GM23338 (cell line): Measurements from ENCODE around the gene SOX12. TPM values are rescaled to one million over a fixed set of nuclear protein-coding genes. Genes with fewer than 3 reads are reported as not detected.

Experiments used
- ATAC-seq: fragments of 200-7000 bp; cut with Tn5 transposase; 3 replicates; pipeline ENCODE4 v1.9.1; 2020
- DNase-seq: peaks from one replicate; pipeline ENCODE4 v3.0.0-alpha.2; 2015; ENCODE audit warnings: low spot score
- H2AFZ ChIP-seq: fragments of 200-600 bp; sonication (generic); 2 replicates; pipeline ENCODE4 v1.8.0; 2016; ENCODE audit warnings: antibody characterized with exemption, mild to moderate bottlenecking, moderate library complexity
- H3F3A ChIP-seq: fragments of 200-600 bp; sonication (generic); replicated peaks from 2 replicates; pipeline ENCODE4 v1.8.0; 2017; ENCODE audit warnings: antibody characterized with exemption, mixed run types, low read depth
- H3K27ac ChIP-seq: fragments of 200-600 bp; sonication (generic); 2 replicates; pipeline ENCODE4 v1.6.1; 2016; ENCODE audit warnings: low read depth
- H3K27me3 ChIP-seq: fragments of 200-600 bp; sonication (generic); 2 replicates; pipeline ENCODE4 v1.8.0; 2016; ENCODE audit warnings: mild to moderate bottlenecking, mixed run types, moderate library complexity; ENCODE audit not compliant: insufficient read depth
- H3K36me3 ChIP-seq: fragments of 200-600 bp; sonication (generic); 2 replicates; pipeline ENCODE4 v1.8.0; 2016; ENCODE audit warnings: mild to moderate bottlenecking; ENCODE audit not compliant: insufficient read depth
- H3K4me1 ChIP-seq: fragments of 200-600 bp; sonication (generic); 2 replicates; pipeline ENCODE4 v1.8.0; 2016; ENCODE audit warnings: mild to moderate bottlenecking, moderate library complexity; ENCODE audit not compliant: insufficient read depth
- H3K4me2 ChIP-seq: fragments of 200-600 bp; sonication (generic); 2 replicates; pipeline ENCODE4 v1.7.1; 2017; ENCODE audit warnings: mixed run types
- H3K4me3 ChIP-seq: fragments of 200-600 bp; sonication (generic); 2 replicates; pipeline ENCODE4 v1.6.1; 2016; ENCODE audit warnings: mixed run types
- H3K79me2 ChIP-seq: fragments of 200-600 bp; sonication (generic); replicated peaks from 2 replicates; pipeline ENCODE4 v1.8.0; 2017; ENCODE audit warnings: mild to moderate bottlenecking; ENCODE audit not compliant: insufficient read depth
- H3K9me2 ChIP-seq: fragments of 200-600 bp; sonication (generic); 2 replicates; pipeline ENCODE4 v1.8.0; 2017; ENCODE audit not compliant: insufficient read depth
- H4K20me1 ChIP-seq: fragments of 200-600 bp; sonication (generic); replicated peaks from 2 replicates; pipeline ENCODE4 v1.8.0; 2017; ENCODE audit warnings: mild to moderate bottlenecking; ENCODE audit not compliant: insufficient read depth
- H3K27ac Mint-ChIP-seq: 2 replicates; pipeline ENCODE4 v1.8.0; 2020; ENCODE audit warnings: inconsistent platforms, mild to moderate bottlenecking, moderate library complexity, mixed read lengths
- H3K27me3 Mint-ChIP-seq: 3 replicates; pipeline ENCODE4 v1.8.0; 2022; ENCODE audit warnings: low read depth, mild to moderate bottlenecking, moderate library complexity, mixed read lengths, inconsistent platforms; ENCODE audit not compliant: insufficient read depth, poor library complexity
- H3K36me3 Mint-ChIP-seq: 3 replicates; pipeline ENCODE4 v1.8.0; 2021; ENCODE audit warnings: low read depth, mild to moderate bottlenecking, inconsistent platforms, moderate library complexity, mixed read lengths
- H3K4me1 Mint-ChIP-seq: 3 replicates; pipeline ENCODE4 v1.8.0; 2020; ENCODE audit warnings: mild to moderate bottlenecking, inconsistent platforms, mixed read lengths
- H3K4me3 Mint-ChIP-seq: 3 replicates; pipeline ENCODE4 v1.8.0; 2021; ENCODE audit warnings: moderate library complexity, mild to moderate bottlenecking, inconsistent platforms, mixed read lengths
- H3K9me3 Mint-ChIP-seq: 3 replicates; pipeline ENCODE4 v1.8.0; 2020; ENCODE audit warnings: moderate library complexity, mild to moderate bottlenecking, inconsistent platforms, mixed read lengths
- CTCF ChIP-seq, 2 experiments: fragments of 200-600 bp in 1 of 2; sonication (generic) in 1 of 2; conservative IDR thresholded peaks; 2 replicates each; pipeline versions ENCODE4 v1.5.1 to v1.6.1; 2016 to 2017; ENCODE audit warnings: antibody characterized with exemption in 2 of 2, low read depth in 2 of 2, mild to moderate bottlenecking in 2 of 2, moderate library complexity in 1 of 2
- EZH2 ChIP-seq: fragments of 200-600 bp; sonication (generic); IDR thresholded peaks from one replicate; pipeline ENCODE4 v1.8.0; 2017; ENCODE audit warnings: antibody characterized with exemption, mild to moderate bottlenecking, low read depth; ENCODE audit not compliant: unreplicated experiment
- JUNB ChIP-seq: IDR thresholded peaks from one replicate; pipeline ENCODE4 v1.6.1; 2016; ENCODE audit warnings: antibody characterized with exemption; ENCODE audit not compliant: unreplicated experiment
- NANOG ChIP-seq: IDR thresholded peaks from 2 replicates; pipeline ENCODE4 v1.6.1; 2016; ENCODE audit warnings: antibody characterized with exemption, borderline replicate concordance
- POLR2AphosphoS5 ChIP-seq: IDR thresholded peaks from 2 replicates; pipeline ENCODE4 v1.6.1; 2016; ENCODE audit warnings: antibody characterized with exemption, low read depth
- STAT1 ChIP-seq: IDR thresholded peaks from one replicate; pipeline ENCODE4 v1.6.1; 2016; ENCODE audit warnings: antibody characterized with exemption; ENCODE audit not compliant: unreplicated experiment
- ZNF331 ChIP-seq: fragments of 250-450 bp; sonication (Bioruptor Pico); IDR thresholded peaks from 2 replicates; pipeline ENCODE4 v1.5.0; 2020; ENCODE audit warnings: low read depth, mild to moderate bottlenecking, moderate library complexity
- ZNF462 ChIP-seq: fragments of 250-450 bp; sonication (Bioruptor Pico); IDR thresholded peaks from 2 replicates; pipeline ENCODE4 v1.5.0; 2020; ENCODE audit warnings: mild to moderate bottlenecking, moderate library complexity
- polyA plus RNA-seq: library from polyadenylated mRNA; unstranded; fragments of >200 nt; fragmentation: Nextera tagmentation; extraction: Ambion mirVana; gene quantifications from 2 replicates; pipeline ENCODE4 v1.2.1, GENCODE V29; 2016
- total RNA-seq: library from RNA; depleted of rRNA; stranded (reverse); fragments of >200 nt; shearing (Covaris generic); gene quantifications from 2 replicates; pipeline ENCODE4 v1.2.3, GENCODE V29; 2014

Gene SOX12
- total and polyA plus RNA-seq, 2 experiments from 2014 or later = 14.1 to 32.0 TPM

GRCh38 chr20:305745-306144, 19.6 kb upstream of the SOX12 start:
- Histone ChIP-seq H3K9me2 (0 out of 2 replicates have a peak, but pooled peaks cover 3% of the 10 kb centered on the region), H3F3A (peaks cover 20% of the 10 kb centered on the region), H3K79me2 (peaks cover 5% of the 10 kb centered on the region), H3K27ac (no peak overlapping the region), H3K36me3 (no peaks in the 10 kb centered on the region), H4K20me1 (no peaks in the 10 kb centered on the region), H3K4me3 (no peak overlapping the region), H3K4me2 (no peak overlapping the region), H2AFZ (no peak overlapping the region), H3K27me3 (no peaks in the 10 kb centered on the region), H3K4me1 (peaks cover 35% of the 10 kb centered on the region)
- H3K4me1 Mint-ChIP-seq = peaks cover 46% of the 10 kb centered on the region
- peaks cover 18% of the 10 kb centered on the region; the same call in 2 of the 3 replicates for H3K36me3 Mint-ChIP-seq
- TF ChIP-seq NANOG = no peak
- TF ChIP-seq STAT1 = no peak
- no peak for TF ChIP-seq ZNF331
- TF ChIP-seq POLR2AphosphoS5 = no peak
- TF ChIP-seq ZNF462 = no peak
- TF ChIP-seq CTCF (conservative IDR thresholded peaks at IDR 0.05; ENCODE audit: low read depth in 2 of 2) = no peak
- TF ChIP-seq EZH2 = no peak
- no peak for TF ChIP-seq JUNB
- no peaks in the 10 kb centered on the region; the same call in 2 of the 3 replicates for H3K9me3 Mint-ChIP-seq
- ATAC-seq (no peak), DNase-seq (no peak)
- H3K27ac Mint-ChIP-seq = no peak overlapping the region
- no peak overlapping the region for H3K4me3 Mint-ChIP-seq
- H3K27me3 Mint-ChIP-seq = peaks cover 15% of the 10 kb centered on the region
